Ishikawa (cell line): ENCODE results near the gene CNN3.

Experiments
- CREB1 ChIP-seq: IDR thresholded peaks from 2 replicates; pipeline ENCODE4 v1.6.1; 2012; ENCODE audit warnings: low read depth
- EGR1 ChIP-seq: IDR thresholded peaks from 2 replicates; pipeline ENCODE4 v1.6.1; 2012
- EP300 ChIP-seq: IDR thresholded peaks from 2 replicates; pipeline ENCODE4 v1.6.1; 2012; ENCODE audit warnings: borderline replicate concordance
- FOXM1 ChIP-seq: IDR thresholded peaks from 2 replicates; pipeline ENCODE4 v1.6.1; 2012; ENCODE audit warnings: low read depth, borderline replicate concordance
- RAD21 ChIP-seq: IDR thresholded peaks from 2 replicates; pipeline ENCODE4 v1.6.1; 2012; ENCODE audit warnings: low read depth
- TAF1 ChIP-seq: IDR thresholded peaks from 2 replicates; pipeline ENCODE4 v1.6.1; 2012; ENCODE audit warnings: low read depth, mild to moderate bottlenecking
- TCF12 ChIP-seq: IDR thresholded peaks from 2 replicates; pipeline ENCODE4 v1.6.1; 2012; ENCODE audit warnings: low read depth
- YY1 ChIP-seq: IDR thresholded peaks from 2 replicates; pipeline ENCODE4 v1.6.1; 2012; ENCODE audit warnings: low read depth
- ZBTB7A ChIP-seq: IDR thresholded peaks from 2 replicates; pipeline ENCODE4 v1.6.1; 2012; ENCODE audit warnings: low read depth
- TF ChIP-seq, protein P1 (sequence below): IDR thresholded peaks from 2 replicates; pipeline ENCODE4 v1.6.1; 2012
- TF ChIP-seq, protein P2 (sequence below): IDR thresholded peaks from 2 replicates; pipeline ENCODE4 v1.6.1; 2012; ENCODE audit warnings: low read depth, mild to moderate bottlenecking

DNA sequence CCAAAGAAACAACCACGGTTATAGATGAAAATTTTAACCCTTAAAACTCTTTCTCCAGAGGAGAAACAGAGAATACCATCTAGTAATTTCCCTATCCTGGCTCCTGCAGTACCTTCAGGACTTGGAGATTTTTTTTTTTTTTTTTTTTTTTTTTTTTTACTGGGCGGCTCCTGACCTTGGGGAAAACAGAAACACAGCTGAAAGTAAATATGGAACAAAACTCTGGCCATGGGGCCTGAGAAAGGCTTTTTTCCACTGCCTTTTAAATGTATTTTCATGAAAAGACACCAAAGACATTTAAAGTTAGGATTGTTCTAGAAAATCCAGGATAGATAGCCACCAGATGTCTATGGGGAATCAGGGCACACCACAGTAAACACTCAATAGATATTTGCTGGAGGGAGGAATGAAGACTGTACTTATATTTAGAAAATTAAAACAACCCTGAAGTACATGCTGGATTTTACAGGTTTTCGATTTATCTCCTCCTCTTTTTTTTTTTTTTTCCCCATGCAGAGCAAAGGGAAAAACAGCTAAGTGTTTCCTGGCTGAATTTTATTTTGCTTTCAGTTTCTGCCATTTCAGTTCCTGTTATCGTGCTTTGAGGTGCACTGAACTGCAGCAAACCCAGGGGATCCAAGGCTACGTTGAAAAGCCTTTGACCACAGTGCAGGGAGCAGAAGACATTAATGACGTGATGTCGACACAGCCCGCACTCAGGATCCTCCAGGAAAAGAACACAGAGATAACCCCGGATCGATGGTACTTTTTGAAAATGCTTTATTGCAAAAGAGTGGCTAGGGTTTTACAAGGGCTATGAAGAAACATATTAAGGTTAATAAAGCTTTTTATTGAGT, 35.7 kb upstream of the CNN3 start:
- no peak for TF ChIP-seq ZBTB7A
- no peak for TF ChIP-seq FOXM1
- TF ChIP-seq CREB1: no peak
- TF ChIP-seq TAF1: no peak
- TF ChIP-seq YY1: no peak
- no peak for TF ChIP-seq EP300
- no peak for TF ChIP-seq TCF12
- TF ChIP-seq RAD21: no peak
- TF ChIP-seq, protein P1, sequence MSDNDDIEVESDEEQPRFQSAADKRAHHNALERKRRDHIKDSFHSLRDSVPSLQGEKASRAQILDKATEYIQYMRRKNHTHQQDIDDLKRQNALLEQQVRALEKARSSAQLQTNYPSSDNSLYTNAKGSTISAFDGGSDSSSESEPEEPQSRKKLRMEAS: no peak
- TF ChIP-seq, protein P2, sequence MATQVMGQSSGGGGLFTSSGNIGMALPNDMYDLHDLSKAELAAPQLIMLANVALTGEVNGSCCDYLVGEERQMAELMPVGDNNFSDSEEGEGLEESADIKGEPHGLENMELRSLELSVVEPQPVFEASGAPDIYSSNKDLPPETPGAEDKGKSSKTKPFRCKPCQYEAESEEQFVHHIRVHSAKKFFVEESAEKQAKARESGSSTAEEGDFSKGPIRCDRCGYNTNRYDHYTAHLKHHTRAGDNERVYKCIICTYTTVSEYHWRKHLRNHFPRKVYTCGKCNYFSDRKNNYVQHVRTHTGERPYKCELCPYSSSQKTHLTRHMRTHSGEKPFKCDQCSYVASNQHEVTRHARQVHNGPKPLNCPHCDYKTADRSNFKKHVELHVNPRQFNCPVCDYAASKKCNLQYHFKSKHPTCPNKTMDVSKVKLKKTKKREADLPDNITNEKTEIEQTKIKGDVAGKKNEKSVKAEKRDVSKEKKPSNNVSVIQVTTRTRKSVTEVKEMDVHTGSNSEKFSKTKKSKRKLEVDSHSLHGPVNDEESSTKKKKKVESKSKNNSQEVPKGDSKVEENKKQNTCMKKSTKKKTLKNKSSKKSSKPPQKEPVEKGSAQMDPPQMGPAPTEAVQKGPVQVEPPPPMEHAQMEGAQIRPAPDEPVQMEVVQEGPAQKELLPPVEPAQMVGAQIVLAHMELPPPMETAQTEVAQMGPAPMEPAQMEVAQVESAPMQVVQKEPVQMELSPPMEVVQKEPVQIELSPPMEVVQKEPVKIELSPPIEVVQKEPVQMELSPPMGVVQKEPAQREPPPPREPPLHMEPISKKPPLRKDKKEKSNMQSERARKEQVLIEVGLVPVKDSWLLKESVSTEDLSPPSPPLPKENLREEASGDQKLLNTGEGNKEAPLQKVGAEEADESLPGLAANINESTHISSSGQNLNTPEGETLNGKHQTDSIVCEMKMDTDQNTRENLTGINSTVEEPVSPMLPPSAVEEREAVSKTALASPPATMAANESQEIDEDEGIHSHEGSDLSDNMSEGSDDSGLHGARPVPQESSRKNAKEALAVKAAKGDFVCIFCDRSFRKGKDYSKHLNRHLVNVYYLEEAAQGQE: no peak
- no peak for TF ChIP-seq EGR1
